Liver (tissue), 9 donors: ENCODE results near the gene CLINT1. TPM values are rescaled to one million over a fixed set of nuclear protein-coding genes. Genes with fewer than 3 reads are reported as not detected.

Source experiments
- DNase-seq: peaks from one replicate; pipeline ENCODE4 v3.0.0-alpha.2; 2017; ENCODE audit warnings: low spot score
- H3K27ac ChIP-seq, 2 donors: one replicate each; pipeline ENCODE4 v1.7.0; 2013; ENCODE audit warnings: inconsistent platforms in 2 of 2, low read length in 2 of 2, control low read depth in 1 of 2, low read depth in 1 of 2, mild to moderate bottlenecking in 1 of 2
- H3K27me3 ChIP-seq, 4 donors: one replicate each; pipeline versions ENCODE4 v1.6.1 to v1.7.0; 2013; ENCODE audit warnings: low read length in 3 of 4, inconsistent platforms in 1 of 4, mild to moderate bottlenecking in 1 of 4, moderate library complexity in 1 of 4; ENCODE audit not compliant: control insufficient read depth in 4 of 4, insufficient read depth in 4 of 4
- H3K36me3 ChIP-seq, 4 donors: one replicate each; pipeline versions ENCODE4 v1.6.1 to v1.7.0; 2013; ENCODE audit warnings: low read length in 3 of 4, mild to moderate bottlenecking in 3 of 4, low read depth in 1 of 4, moderate library complexity in 1 of 4; ENCODE audit not compliant: control insufficient read depth in 4 of 4, insufficient read depth in 3 of 4
- H3K4me1 ChIP-seq, 4 donors: one replicate each; pipeline versions ENCODE4 v1.6.1 to v1.7.0; 2013; ENCODE audit warnings: low read length in 3 of 4, mild to moderate bottlenecking in 3 of 4, moderate library complexity in 1 of 4; ENCODE audit not compliant: control insufficient read depth in 4 of 4, insufficient read depth in 4 of 4
- H3K4me3 ChIP-seq, 3 donors: one replicate each; pipeline versions ENCODE4 v1.6.1 to v1.7.0; 2013; ENCODE audit warnings: low read length in 3 of 3, control low read depth in 1 of 3, low read depth in 1 of 3, mild to moderate bottlenecking in 1 of 3
- H3K9ac ChIP-seq, 2 donors: one replicate each; pipeline ENCODE4 v1.7.0; 2013; ENCODE audit warnings: low read length in 2 of 2, mild to moderate bottlenecking in 2 of 2, moderate library complexity in 2 of 2, control low read depth in 1 of 2, low read depth in 1 of 2
- H3K9me3 ChIP-seq, 4 donors: one replicate each; pipeline versions ENCODE4 v1.6.1 to v1.7.0; 2013; ENCODE audit warnings: low read length in 3 of 4; ENCODE audit not compliant: control insufficient read depth in 4 of 4
- ATF3 ChIP-seq: IDR thresholded peaks from 2 replicates; pipeline ENCODE4 v1.6.1; 2016; ENCODE audit warnings: antibody characterized with exemption
- CTCF ChIP-seq: fragments of 150-350 bp; IDR thresholded peaks from 2 replicates; pipeline ENCODE4 v1.5.1; 2017; ENCODE audit warnings: improper control_type of control experiment, low read depth, low read length; ENCODE audit not compliant: missing input control
- EGR1 ChIP-seq, 2 donors: IDR thresholded peaks; 2 replicates each; pipeline ENCODE4 v1.6.1; 2016 to 2018; ENCODE audit warnings: antibody characterized with exemption in 2 of 2, low read depth in 2 of 2
- FOXA1 ChIP-seq: IDR thresholded peaks from 2 replicates; pipeline ENCODE4 v1.6.1; 2016; ENCODE audit warnings: antibody characterized with exemption
- FOXA2 ChIP-seq: IDR thresholded peaks from 2 replicates; pipeline ENCODE4 v1.6.1; 2016; ENCODE audit warnings: antibody characterized with exemption
- GABPA ChIP-seq, 2 donors: IDR thresholded peaks in 1 of 2; conservative IDR thresholded peaks in 1 of 2; 2 replicates each; pipeline ENCODE4 v1.6.1; 2016; ENCODE audit warnings: antibody characterized with exemption in 2 of 2, mild to moderate bottlenecking in 1 of 2, moderate library complexity in 1 of 2
- HNF4A ChIP-seq, 2 donors: conservative IDR thresholded peaks; 2 replicates each; pipeline ENCODE4 v1.6.1; 2016; ENCODE audit warnings: antibody characterized with exemption in 2 of 2, mild to moderate bottlenecking in 2 of 2
- HNF4G ChIP-seq: IDR thresholded peaks from 2 replicates; pipeline ENCODE4 v1.6.1; 2016; ENCODE audit warnings: antibody characterized with exemption
- JUND ChIP-seq, 2 donors: IDR thresholded peaks; 2 replicates each; pipeline ENCODE4 v1.6.1; 2016; ENCODE audit warnings: antibody characterized with exemption in 2 of 2
- MAX ChIP-seq: IDR thresholded peaks from 2 replicates; pipeline ENCODE4 v1.6.1; 2016; ENCODE audit warnings: antibody characterized with exemption
- NR2F2 ChIP-seq: IDR thresholded peaks from 2 replicates; pipeline ENCODE4 v1.6.1; 2016; ENCODE audit warnings: antibody characterized with exemption
- RAD21 ChIP-seq, 2 donors: IDR thresholded peaks; 2 replicates each; pipeline ENCODE4 v1.6.1; 2016; ENCODE audit warnings: antibody characterized with exemption in 2 of 2, mild to moderate bottlenecking in 2 of 2
- REST ChIP-seq: IDR thresholded peaks from 2 replicates; pipeline ENCODE4 v1.6.1; 2016; ENCODE audit warnings: antibody characterized with exemption, mild to moderate bottlenecking
- RXRA ChIP-seq, 2 donors: IDR thresholded peaks; 2 replicates each; pipeline ENCODE4 v1.6.1; 2017 to 2018; ENCODE audit warnings: antibody characterized with exemption in 2 of 2, mild to moderate bottlenecking in 1 of 2
- SP1 ChIP-seq: IDR thresholded peaks from 2 replicates; pipeline ENCODE4 v1.6.1; 2018; ENCODE audit warnings: antibody characterized with exemption, mild to moderate bottlenecking
- TAF1 ChIP-seq: conservative IDR thresholded peaks from 2 replicates; pipeline ENCODE4 v1.6.1; 2016; ENCODE audit warnings: antibody characterized with exemption, mild to moderate bottlenecking
- YY1 ChIP-seq: IDR thresholded peaks from 2 replicates; pipeline ENCODE4 v1.6.1; 2016; ENCODE audit warnings: antibody characterized with exemption, mild to moderate bottlenecking
- ZBTB33 ChIP-seq: IDR thresholded peaks from 2 replicates; pipeline ENCODE4 v1.6.1; 2016; ENCODE audit warnings: antibody characterized with exemption
- WGBS: extraction: QIAGEN DNeasy Blood & Tissue Kit; methylation state at CpG from one replicate; pipeline ENCODE4 v1.1.7; 2013; 5-methylcytosine and 5-hydroxymethylcytosine counted together
- polyA plus RNA-seq, 2 donors: library from polyadenylated mRNA; stranded (reverse) in 1 of 2; unstranded in 1 of 2; fragments of 200-250 nt in 1 of 2; fragments of >200 nt in 1 of 2; fragmentation: Nextera tagmentation in 1 of 2; extraction: Ambion mirVana in 1 of 2; gene quantifications; one replicate each; pipeline versions ENCODE4 v1.2.1 to v1.2.3, GENCODE V29; 2013 to 2015
- total RNA-seq, 2 donors: library from RNA; depleted of rRNA; stranded (reverse); fragments of >200 nt; gene quantifications; one replicate each; pipeline ENCODE4 v1.2.3, GENCODE V29; 2014
- donor health status: healthy.
- donor health status: healthy.
- donor health status: healthy.
- donor health status: healthy.
- donor health status: healthy.

Gene CLINT1
- total and polyA plus RNA-seq, 4 donors, result 34.8 to 115 (median 68.3) TPM

- H3K27me3 ChIP-seq, result no peaks in the 10 kb centered on the region
- no peak for TF ChIP-seq ZBTB33
- TF ChIP-seq RXRA (IDR thresholded peaks at IDR 0.05), result no peak
- TF ChIP-seq ATF3, result no peak
- TF ChIP-seq RAD21 (IDR thresholded peaks at IDR 0.05), result no peak
- TF ChIP-seq CTCF, result no peak
- TF ChIP-seq YY1, result no peak
- no peak for TF ChIP-seq HNF4A (conservative IDR thresholded peaks at IDR 0.05)
- no peak for TF ChIP-seq GABPA (IDR thresholded peaks at IDR 0.05 in 1 of 2, conservative IDR thresholded peaks at IDR 0.05 in 1 of 2)
- no peak for TF ChIP-seq JUND (IDR thresholded peaks at IDR 0.05)
- TF ChIP-seq TAF1, result no peak
- TF ChIP-seq HNF4G, result no peak
- no peak for TF ChIP-seq NR2F2
- no peak for TF ChIP-seq FOXA1
- TF ChIP-seq REST, result no peak
- TF ChIP-seq SP1, result no peak
- H3K4me1 ChIP-seq, result peaks cover 2 to 52% (median 40%) of the 10 kb centered on the region in 4 donors
- no peak overlapping the region for H3K9ac ChIP-seq
- WGBS, result 91% methylated on average over 1 of the region's 1 CpG
- H3K36me3 ChIP-seq, result no peaks in the 10 kb centered on the region
- H3K4me3 ChIP-seq, result no peak overlapping the region
- H3K27ac ChIP-seq, result no peak overlapping the region
- no peaks in the 10 kb centered on the region for H3K9me3 ChIP-seq
- DNase-seq, result no peak
Observed at GRCh38 chr5:157821405-157821804, 37.5 kb downstream of the CLINT1 start.

GRCh38 chr5:157820593-157821252 is 38.2 kb downstream of the CLINT1 start:
- Histone ChIP-seq H3K27me3 (no peaks in the 10 kb centered on the region), H3K36me3 (peaks cover 0 to 3% (median 0%) of the 10 kb centered on the region in 4 donors), H3K4me1 (peaks cover 2 to 46% (median 35%) of the 10 kb centered on the region in 4 donors), H3K9me3 (no peaks in the 10 kb centered on the region), H3K9ac (no peak overlapping the region), H3K27ac (no peak overlapping the region), H3K4me3 (no peak overlapping the region)
- no peak for DNase-seq
- 16% methylated on average over 6 of the region's 6 CpGs for WGBS
- TF ChIP-seq MAX (no peak), HNF4A (conservative IDR thresholded peaks at IDR 0.05) (peak; percentile 15 to 43), FOXA2 (no peak), RXRA (IDR thresholded peaks at IDR 0.05) (no peak), EGR1 (IDR thresholded peaks at IDR 0.05; ENCODE audit: low read depth in 2 of 2) (no peak), FOXA1 (no peak), JUND (IDR thresholded peaks at IDR 0.05) (no peak), GABPA (IDR thresholded peaks at IDR 0.05 in 1 of 2, conservative IDR thresholded peaks at IDR 0.05 in 1 of 2) (no peak), RAD21 (IDR thresholded peaks at IDR 0.05) (peak; percentile 70 to 73), CTCF (peak; percentile 47), TAF1 (no peak)
